PFSK-1 (cell line): Measurements from ENCODE around the gene AKAP6.

Experiments used
- FOXP2 ChIP-seq: optimal IDR thresholded peaks from 2 replicates; pipeline ENCODE3; 2011; ENCODE audit warnings: borderline replicate concordance, control low read depth, inconsistent platforms; ENCODE audit not compliant: insufficient read depth; ENCODE audit errors: extremely low read length, extremely low read depth
- POLR2AphosphoS5 ChIP-seq: IDR thresholded peaks from 2 replicates; pipeline ENCODE4 v1.6.1; 2012; ENCODE audit warnings: low read depth, mild to moderate bottlenecking, control low read depth, low read length, moderate library complexity
- SIN3A ChIP-seq: IDR thresholded peaks from 2 replicates; pipeline ENCODE4 v1.6.1; 2012; ENCODE audit warnings: mild to moderate bottlenecking, low read length, moderate library complexity, borderline replicate concordance; ENCODE audit not compliant: insufficient read depth
- TAF1 ChIP-seq: IDR thresholded peaks from 2 replicates; pipeline ENCODE4 v1.6.1; 2012; ENCODE audit warnings: low read length, control low read depth, borderline replicate concordance; ENCODE audit not compliant: insufficient read depth
- TF ChIP-seq, protein P1 (sequence below), 2 experiments: IDR thresholded peaks; 2 replicates each; pipeline versions ENCODE4 v1.6.1 to v1.8.0; 2011 to 2012; ENCODE audit warnings: low read depth in 2 of 2, low read length in 2 of 2, control low read depth in 1 of 2, inconsistent platforms in 1 of 2, mild to moderate bottlenecking in 1 of 2, moderate library complexity in 1 of 2; ENCODE audit not compliant: insufficient read depth in 1 of 2

The AKAP6 gene

DNA sequence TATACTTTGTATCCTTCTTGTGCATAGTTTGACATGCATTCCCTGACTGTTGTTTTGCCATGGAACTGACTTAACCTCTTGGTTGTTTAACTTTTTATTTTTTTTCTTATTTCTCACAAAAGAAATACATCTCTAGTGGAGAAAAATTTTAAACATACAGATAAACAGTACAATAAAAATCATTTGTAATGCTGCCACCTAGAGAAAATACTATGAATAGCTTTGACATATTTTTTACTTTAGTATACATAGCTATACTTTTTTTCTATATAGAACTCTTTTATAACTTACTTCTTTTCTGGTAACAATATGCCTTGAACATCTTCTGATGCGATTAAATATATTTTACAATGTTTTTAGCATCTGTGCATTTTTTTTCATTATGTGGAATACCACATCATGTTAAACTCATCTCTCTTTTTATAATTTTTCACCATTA, 184.5 kb downstream of the AKAP6 start:
- TF ChIP-seq SIN3A: no peak
- TF ChIP-seq POLR2AphosphoS5: no peak
- TF ChIP-seq, protein P1, sequence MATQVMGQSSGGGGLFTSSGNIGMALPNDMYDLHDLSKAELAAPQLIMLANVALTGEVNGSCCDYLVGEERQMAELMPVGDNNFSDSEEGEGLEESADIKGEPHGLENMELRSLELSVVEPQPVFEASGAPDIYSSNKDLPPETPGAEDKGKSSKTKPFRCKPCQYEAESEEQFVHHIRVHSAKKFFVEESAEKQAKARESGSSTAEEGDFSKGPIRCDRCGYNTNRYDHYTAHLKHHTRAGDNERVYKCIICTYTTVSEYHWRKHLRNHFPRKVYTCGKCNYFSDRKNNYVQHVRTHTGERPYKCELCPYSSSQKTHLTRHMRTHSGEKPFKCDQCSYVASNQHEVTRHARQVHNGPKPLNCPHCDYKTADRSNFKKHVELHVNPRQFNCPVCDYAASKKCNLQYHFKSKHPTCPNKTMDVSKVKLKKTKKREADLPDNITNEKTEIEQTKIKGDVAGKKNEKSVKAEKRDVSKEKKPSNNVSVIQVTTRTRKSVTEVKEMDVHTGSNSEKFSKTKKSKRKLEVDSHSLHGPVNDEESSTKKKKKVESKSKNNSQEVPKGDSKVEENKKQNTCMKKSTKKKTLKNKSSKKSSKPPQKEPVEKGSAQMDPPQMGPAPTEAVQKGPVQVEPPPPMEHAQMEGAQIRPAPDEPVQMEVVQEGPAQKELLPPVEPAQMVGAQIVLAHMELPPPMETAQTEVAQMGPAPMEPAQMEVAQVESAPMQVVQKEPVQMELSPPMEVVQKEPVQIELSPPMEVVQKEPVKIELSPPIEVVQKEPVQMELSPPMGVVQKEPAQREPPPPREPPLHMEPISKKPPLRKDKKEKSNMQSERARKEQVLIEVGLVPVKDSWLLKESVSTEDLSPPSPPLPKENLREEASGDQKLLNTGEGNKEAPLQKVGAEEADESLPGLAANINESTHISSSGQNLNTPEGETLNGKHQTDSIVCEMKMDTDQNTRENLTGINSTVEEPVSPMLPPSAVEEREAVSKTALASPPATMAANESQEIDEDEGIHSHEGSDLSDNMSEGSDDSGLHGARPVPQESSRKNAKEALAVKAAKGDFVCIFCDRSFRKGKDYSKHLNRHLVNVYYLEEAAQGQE (IDR thresholded peaks at IDR 0.05; ENCODE audit: insufficient read depth in 1 of 2, low read depth in 2 of 2, low read length in 2 of 2): no peak
- no peak for TF ChIP-seq FOXP2
- TF ChIP-seq TAF1: no peak

DNA sequence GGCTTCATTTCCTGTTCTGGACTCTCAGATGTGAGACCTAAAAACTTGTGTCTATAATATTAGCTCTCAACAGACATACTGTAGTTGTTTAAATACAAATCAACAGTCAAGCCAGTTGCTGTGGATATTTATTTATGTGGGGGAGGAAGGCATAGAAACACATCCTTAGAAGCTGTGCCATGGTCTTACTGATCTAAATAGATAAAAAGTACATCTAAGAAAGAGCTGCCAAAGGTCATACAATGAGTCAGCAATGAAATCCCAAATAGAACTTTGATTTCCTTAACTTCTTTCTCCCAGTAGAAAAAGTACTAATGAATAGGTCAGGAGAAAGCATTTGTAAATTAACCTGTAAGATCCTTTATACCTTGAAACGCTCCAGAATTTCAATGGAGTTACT, 185.1 kb downstream of the AKAP6 start:
- TF ChIP-seq POLR2AphosphoS5 (no peak), FOXP2 (no peak), SIN3A (no peak), TAF1 (no peak)
- TF ChIP-seq, protein P1 (IDR thresholded peaks at IDR 0.05; ENCODE audit: insufficient read depth in 1 of 2, low read depth in 2 of 2, low read length in 2 of 2): no peak

DNA sequence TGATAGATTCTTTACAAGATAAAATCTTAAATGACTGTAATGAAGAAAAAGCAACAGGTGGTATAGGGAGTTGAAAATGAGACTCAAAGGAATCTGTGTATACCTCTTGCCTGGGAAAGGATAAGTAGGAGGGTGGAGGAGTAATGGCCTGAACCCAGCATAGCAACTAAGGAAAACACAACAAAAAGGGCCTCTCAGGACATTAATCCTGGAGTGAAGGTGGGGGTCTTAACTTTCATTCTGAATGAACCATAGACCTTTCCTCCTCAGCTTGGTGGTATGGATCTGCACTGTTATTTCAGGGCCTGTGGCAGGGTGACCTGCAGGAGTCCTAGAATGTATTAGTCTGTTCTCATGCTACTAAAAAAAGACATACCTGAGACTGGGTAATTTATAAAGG, 185.6 kb downstream of the AKAP6 start:
- no peak for TF ChIP-seq FOXP2
- no peak for TF ChIP-seq SIN3A
- TF ChIP-seq TAF1: no peak
- TF ChIP-seq POLR2AphosphoS5: no peak

DNA sequence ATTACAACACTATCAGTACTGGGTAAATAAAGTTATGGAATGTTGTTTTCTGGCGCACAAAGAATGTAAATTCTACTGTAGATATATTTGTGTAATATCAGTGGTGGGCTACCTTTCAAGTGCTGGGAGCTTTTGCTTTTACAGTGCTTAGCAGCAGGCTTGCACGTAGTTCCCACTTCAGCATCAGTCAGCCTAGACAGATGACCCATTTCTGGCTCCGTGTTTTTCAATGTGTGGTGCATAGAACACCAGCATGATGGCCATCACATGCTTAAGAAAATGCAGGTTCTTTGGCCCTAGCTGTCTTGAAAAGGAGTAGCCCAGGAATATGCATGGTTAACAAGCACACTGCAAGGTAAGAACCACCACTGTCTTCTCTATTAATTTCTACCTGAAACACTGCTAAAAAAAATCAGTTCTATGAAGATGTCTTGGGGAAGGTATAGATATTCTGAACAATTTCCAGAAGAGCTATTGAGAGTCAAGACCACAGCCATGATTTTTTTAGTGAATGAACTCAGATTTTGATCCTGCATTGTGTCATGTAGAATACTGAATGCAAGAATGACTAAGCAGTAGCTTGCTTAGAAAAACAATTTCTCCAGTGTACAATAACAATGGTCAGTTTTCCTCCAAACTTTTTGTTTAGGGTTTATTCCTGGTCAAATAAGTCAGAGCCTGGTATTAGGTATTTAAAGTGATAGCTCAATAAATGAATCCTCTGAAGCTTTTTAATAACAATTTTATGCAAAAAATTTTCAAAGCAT, 195.7 kb downstream of the AKAP6 start:
- TF ChIP-seq, protein P1 (IDR thresholded peaks at IDR 0.05; ENCODE audit: insufficient read depth in 1 of 2, low read depth in 2 of 2, low read length in 2 of 2): no peak
- no peak for TF ChIP-seq TAF1
- no peak for TF ChIP-seq FOXP2
- no peak for TF ChIP-seq SIN3A
- no peak for TF ChIP-seq POLR2AphosphoS5

DNA sequence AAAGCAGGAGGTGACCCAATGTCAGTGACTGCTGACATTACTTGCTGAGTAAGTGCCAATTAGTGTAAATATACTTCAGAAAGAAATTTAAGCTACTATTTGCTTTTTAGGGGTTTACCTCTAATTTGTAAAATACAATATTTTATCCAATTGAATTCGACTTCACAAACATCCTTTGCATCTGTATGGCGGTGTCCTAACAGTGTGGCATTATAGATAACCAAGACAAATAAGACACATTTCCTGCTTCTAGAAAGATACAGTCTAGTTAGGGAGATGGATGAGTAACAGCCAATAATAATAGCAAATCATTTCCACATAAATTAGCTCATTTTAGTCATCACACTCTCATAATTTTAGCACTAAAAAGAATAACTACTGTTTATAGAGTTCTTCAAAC, 196.5 kb downstream of the AKAP6 start:
- TF ChIP-seq, protein P1 (IDR thresholded peaks at IDR 0.05; ENCODE audit: insufficient read depth in 1 of 2, low read depth in 2 of 2, low read length in 2 of 2): no peak
- TF ChIP-seq SIN3A: no peak
- no peak for TF ChIP-seq POLR2AphosphoS5
- no peak for TF ChIP-seq FOXP2
- TF ChIP-seq TAF1: no peak
